ENCODE data around the gene NUDT19. TPM values are rescaled to one million over a fixed set of nuclear protein-coding genes. Genes with fewer than 3 reads are reported as not detected.
A peak's percentile ranks its signal among the peaks of the same experiment; 100 is the strongest.

Gene NUDT19
- total RNA-seq, 1 experiment from 2014 or later: 14.1 TPM

DNA sequence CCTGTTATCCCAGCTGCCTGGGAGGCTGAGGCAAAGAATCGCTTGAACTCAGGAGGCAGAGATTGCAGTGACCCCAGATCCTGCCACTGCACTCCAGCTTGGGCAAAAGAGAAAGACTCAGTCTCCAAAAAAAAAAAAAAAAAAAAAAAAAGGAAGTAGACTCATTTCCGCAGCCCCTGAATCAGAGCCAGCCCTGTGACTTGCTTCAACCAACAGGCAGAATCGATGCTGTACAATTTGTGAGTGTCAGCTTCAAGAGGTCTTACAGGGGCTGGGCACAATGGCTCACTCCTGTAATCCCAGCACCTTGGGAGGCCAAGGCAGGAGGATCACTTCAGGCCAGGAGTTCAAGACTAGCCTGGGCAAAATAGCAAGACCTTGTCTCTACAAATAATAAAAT is 29.4 kb upstream of the NUDT19 start:
- Histone ChIP-seq H3K36me3 (peaks cover 11% of the 10 kb centered on the region; the same call in 1 of the 2 replicates), H3K4me1 (replicated peaks) (no peaks in the 10 kb centered on the region), H3K27me3 (replicated peaks) (no peaks in the 10 kb centered on the region), H3K4me3 (no peak overlapping the region), H3K9me3 (replicated peaks) (no peaks in the 10 kb centered on the region), H3K27ac (no peak overlapping the region)
- DNase-seq (ENCODE audit: low read depth in 1 of 2, low spot score in 2 of 2): no peak

DNA sequence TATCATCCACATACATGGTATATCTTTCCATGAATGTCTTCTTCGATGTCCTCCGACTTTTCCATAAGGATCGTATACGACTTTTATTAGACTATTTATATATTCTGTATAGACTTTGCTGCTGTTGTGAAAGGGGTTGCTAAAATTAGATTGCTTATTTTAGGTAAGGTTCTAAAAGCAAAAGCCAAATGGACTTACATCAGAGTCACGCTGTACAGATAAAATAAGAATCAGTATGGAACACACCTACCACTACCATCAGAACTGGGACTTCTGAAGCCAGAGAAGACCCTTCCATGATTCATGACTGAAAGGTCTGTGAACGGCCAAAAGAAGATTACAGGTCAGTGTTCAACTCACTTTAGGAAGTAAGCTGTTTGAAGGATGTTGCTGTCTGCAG is 25.5 kb upstream of the NUDT19 start:
- H3K27me3 ChIP-seq (replicated peaks): no peaks in the 10 kb centered on the region
- DNase-seq (ENCODE audit: low read depth in 1 of 2, low spot score in 2 of 2): no peak
- no peak overlapping the region for H3K27ac ChIP-seq
- H3K36me3 ChIP-seq: peaks cover 14% of the 10 kb centered on the region; the same call in 1 of the 2 replicates
- no peak overlapping the region for H3K4me3 ChIP-seq
- no peaks in the 10 kb centered on the region for H3K9me3 ChIP-seq (replicated peaks)
- no peaks in the 10 kb centered on the region for H3K4me1 ChIP-seq (replicated peaks)

DNA sequence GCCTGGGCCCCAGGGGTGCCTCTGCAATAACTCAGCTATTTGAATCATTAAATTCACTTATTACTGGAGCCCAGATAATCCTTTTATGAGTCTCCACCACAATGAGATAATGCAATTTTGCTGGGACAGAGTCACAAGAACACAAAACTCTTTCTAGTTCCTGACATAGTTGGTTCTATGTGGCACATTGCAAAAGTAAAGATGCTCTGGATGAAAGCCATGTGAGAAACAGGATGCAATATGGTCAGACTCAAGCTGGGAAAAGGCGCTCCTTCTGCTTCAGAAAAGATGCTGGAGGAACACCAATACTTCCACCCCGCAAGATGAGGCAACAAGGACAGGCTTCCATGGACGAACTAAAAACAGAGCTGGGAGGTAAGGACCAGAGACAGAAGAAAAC is 22.3 kb upstream of the NUDT19 start:
- peaks cover 5% of the 10 kb centered on the region for H3K4me1 ChIP-seq (replicated peaks)
- no peak overlapping the region for H3K27ac ChIP-seq
- DNase-seq (ENCODE audit: low read depth in 1 of 2, low spot score in 2 of 2): no peak
- no peaks in the 10 kb centered on the region for H3K27me3 ChIP-seq (replicated peaks)
- H3K4me3 ChIP-seq: no peak overlapping the region
- peaks cover 14% of the 10 kb centered on the region for H3K36me3 ChIP-seq
- H3K9me3 ChIP-seq (replicated peaks): no peaks in the 10 kb centered on the region

DNA sequence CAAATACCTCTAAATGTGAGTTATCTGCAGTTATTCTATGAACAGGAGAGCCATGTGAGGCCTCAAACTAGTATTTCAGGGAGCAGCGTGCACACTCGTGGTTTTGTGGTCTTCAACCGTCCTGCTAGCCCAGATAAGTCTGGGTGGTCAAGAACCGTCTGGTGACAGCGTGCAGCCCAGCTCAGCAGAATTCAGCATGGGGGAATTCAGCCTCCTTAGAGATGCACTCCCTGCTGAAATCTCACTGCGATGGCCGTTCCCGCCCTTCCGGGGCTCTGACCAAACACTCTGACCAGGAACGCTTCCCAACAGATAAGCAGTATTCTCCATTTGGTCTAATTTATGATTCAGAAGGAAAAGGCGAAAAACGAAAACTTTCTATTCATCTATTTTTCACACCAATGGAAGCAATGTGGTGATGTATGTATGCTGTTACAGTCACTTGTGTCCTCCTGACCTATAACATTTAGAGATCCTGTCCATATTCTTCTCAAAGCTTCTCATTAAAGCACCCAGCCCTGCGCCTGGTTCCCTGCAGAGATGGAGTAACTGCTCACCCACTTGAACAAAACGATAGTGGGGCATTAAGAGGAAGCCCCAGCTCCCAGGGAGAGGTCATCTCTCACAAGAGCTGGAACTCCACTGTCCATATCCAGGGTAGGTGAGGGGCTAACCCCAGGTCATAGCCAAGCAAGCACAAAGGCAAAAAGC is 19.6 kb upstream of the NUDT19 start:
- Histone ChIP-seq H3K36me3 (peaks cover 13% of the 10 kb centered on the region), H3K27ac (no peak overlapping the region), H3K4me1 (replicated peaks) (peaks cover 17% of the 10 kb centered on the region), H3K4me3 (no peak overlapping the region), H3K9me3 (replicated peaks) (no peaks in the 10 kb centered on the region), H3K27me3 (replicated peaks) (peaks cover 14% of the 10 kb centered on the region)
- DNase-seq (ENCODE audit: low read depth in 1 of 2, low spot score in 2 of 2): no peak

DNA sequence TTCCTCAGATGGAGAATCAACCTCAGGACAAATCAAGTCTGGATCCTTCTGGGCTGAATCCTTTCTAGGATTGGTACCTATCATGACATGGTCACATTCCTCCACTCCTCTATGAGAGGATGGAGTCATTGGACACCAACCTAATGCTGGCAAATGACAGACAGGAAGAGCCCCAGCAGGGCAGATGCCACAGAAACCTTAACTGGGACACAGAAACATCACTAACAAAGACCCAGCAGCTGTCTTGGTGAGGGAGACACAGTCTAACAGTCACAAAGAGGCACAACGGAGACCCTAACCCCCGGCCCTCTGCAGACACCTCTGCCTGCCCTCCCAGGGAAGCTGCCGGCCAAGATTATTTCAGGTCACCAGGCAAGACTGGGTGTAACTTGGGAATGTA is 18.8 kb upstream of the NUDT19 start:
- Histone ChIP-seq H3K27ac (no peak overlapping the region), H3K36me3 (peaks cover 10% of the 10 kb centered on the region; the same call in 1 of the 2 replicates), H3K4me1 (replicated peaks) (peaks cover 17% of the 10 kb centered on the region), H3K27me3 (replicated peaks) (peaks cover 22% of the 10 kb centered on the region), H3K4me3 (no peak overlapping the region), H3K9me3 (replicated peaks) (no peaks in the 10 kb centered on the region)
- DNase-seq (ENCODE audit: low read depth in 1 of 2, low spot score in 2 of 2): no peak

DNA sequence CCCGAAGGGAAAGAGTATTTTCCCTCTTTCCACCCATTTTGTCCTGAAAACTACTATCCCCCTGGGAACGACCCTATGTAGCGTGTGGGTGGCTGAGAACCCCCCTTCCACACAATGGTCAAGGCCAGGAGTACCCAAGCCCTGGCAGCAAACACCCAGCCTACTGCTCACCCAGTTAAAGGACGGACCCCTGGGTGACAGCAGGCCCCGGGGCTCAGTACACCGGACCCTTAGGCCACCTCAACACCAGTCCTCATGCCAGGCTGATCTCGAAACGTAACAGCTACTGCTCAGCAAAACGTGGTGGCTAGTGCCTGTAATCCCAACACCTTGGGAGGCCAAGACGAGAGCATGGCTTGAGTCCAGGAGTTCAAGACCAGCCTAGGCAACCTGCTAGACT is 18.0 kb upstream of the NUDT19 start:
- peaks cover 8% of the 10 kb centered on the region; the same call in 1 of the 2 replicates for H3K36me3 ChIP-seq
- H3K27ac ChIP-seq: no peak overlapping the region
- H3K9me3 ChIP-seq (replicated peaks): no peaks in the 10 kb centered on the region
- H3K27me3 ChIP-seq (replicated peaks): peaks cover 23% of the 10 kb centered on the region
- peaks cover 17% of the 10 kb centered on the region for H3K4me1 ChIP-seq (replicated peaks)
- no peak overlapping the region for H3K4me3 ChIP-seq
- no peak for DNase-seq (ENCODE audit: low read depth in 1 of 2, low spot score in 2 of 2)

DNA sequence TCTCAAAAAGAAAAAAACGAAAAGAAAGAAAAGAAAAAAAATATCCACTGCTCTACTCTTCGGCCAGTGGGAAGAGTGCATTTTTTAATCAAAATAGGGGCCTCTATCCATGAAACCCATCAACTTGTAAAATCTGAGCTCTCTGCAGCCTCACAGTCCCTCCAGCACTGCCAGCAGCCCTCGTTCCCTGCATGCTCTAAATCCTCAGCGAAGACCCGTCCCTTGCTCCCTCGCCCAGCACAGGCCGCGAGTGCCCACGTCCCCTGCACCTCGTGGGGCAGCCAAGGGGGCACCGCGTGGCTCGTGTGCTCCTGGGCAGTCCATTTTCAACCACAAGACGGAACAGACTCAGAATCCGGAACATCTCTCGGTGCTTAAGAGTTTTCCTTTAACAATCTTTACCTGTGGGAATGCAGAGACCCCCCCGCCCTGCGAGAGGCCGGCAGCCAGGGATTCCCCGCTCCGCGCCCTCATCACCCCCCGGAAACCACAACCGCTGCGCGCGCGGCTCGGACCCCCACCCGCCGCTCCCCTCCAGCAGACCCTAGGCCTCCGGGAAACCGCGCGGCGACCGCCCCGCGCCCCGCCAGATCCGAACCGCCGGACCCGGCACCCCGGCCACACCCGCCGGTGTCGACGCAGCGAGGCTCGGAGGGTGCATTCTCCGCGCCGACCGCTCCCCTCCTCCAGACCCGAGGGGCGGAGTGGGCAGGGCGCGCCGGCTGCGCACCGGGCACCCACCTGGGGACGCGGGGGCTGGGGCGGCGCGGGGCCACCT is 17.3 kb upstream of the NUDT19 start:
- Histone ChIP-seq H3K27ac (no peak overlapping the region), H3K27me3 (replicated peaks) (peaks cover 23% of the 10 kb centered on the region), H3K4me3 (peak overlapping the region; percentile 91), H3K9me3 (replicated peaks) (no peaks in the 10 kb centered on the region), H3K36me3 (peaks cover 8% of the 10 kb centered on the region; the same call in 1 of the 2 replicates), H3K4me1 (replicated peaks) (peaks cover 17% of the 10 kb centered on the region)
- DNase-seq (ENCODE audit: low read depth in 1 of 2, low spot score in 2 of 2): peak in 1 of 2 experiments; percentile 16

DNA sequence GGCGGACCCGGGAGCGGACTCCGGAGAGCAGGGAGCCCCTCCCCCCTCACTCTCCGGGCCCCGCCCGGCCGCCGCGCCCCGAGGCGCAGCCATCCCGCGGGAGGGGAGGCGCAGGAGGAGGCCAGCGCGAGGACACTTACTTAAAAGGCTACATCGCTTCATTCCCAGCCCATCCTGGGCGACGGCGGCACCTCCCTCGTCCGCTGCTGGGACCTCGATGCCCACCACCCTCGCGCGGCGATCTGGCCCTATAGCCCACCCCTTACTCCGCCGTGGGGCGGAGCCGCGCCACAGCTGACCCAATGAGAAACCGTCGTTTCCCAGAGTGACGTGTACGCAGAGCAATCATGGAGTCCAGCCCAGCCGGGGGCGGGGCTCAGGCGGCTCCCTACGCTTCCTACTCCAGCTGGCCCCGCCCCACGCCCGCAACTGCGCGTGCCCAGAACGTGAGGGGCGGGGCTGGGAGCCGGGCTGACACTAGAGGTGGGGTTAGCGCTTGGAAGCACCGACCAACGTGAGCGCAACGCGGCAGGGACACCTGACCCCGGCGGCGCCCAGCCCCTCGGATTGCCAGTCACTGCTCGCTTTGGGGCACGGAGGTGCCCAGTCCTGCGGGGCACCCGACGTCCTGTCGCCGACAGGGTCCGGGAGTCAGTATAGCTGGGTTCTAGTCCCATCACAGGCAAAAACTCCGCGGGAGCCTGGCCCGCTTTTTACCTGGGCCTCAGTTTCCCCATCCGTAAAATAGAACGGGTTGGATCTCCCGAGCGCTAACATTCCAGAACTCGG is 16.5 kb upstream of the NUDT19 start, which contains the start of gene ANKRD27:
ANKRD27 (minus strand) TSS at position 250 of the 789 bp plus-strand sequence. CDS start 16,165 bp downstream, outside the sequence.
- H3K27ac ChIP-seq: no peak within 1 kb of the TSS
- H3K4me3 ChIP-seq: peak within 1 kb of the TSS; percentile 91
- no peaks in the 10 kb centered on the region for H3K9me3 ChIP-seq (replicated peaks)
- H3K27me3 ChIP-seq (replicated peaks): peaks cover 26% of the 10 kb centered on the region
- DNase-seq (ENCODE audit: low read depth in 1 of 2, low spot score in 2 of 2): peak; percentile 98
- H3K4me1 ChIP-seq (replicated peaks): peaks cover 17% of the 10 kb centered on the region
- peaks cover 7% of the 10 kb centered on the region; the same call in 1 of the 2 replicates for H3K36me3 ChIP-seq

DNA sequence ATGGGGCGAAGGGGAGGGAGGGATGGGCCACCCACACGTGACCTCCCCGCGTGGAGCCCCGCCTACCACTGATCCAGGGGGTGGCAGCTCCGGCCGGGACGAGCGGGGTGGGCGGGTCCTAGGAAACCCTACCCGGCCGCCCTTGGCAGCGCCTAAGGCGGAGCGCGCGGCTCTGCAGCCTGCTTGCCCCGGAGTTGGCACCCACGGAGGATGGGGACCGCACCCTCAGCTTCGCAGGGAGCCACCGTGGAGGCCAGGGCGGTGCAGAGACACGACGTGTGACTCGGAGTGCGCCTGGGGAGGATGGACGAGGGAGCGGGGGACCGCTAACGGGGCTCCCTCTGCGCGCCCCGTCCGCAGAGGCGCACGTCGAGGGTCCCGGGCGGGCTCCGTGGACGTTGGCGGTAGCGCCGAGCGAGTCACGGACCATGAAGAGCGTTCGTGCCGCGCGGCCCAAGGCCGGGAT is 15.9 kb upstream of the NUDT19 start, which contains the start of gene RGS9BP:
RGS9BP (plus strand) TSS at position 129 of the 466 bp plus-strand sequence. CDS start 416 bp downstream, outside the sequence.
- Histone ChIP-seq H3K27ac (no peak within 1 kb of the TSS), H3K9me3 (replicated peaks) (no peaks in the 10 kb centered on the region)
- peak in 1 of 2 experiments; percentile 85 for DNase-seq (ENCODE audit: low read depth in 1 of 2, low spot score in 2 of 2)

DNA sequence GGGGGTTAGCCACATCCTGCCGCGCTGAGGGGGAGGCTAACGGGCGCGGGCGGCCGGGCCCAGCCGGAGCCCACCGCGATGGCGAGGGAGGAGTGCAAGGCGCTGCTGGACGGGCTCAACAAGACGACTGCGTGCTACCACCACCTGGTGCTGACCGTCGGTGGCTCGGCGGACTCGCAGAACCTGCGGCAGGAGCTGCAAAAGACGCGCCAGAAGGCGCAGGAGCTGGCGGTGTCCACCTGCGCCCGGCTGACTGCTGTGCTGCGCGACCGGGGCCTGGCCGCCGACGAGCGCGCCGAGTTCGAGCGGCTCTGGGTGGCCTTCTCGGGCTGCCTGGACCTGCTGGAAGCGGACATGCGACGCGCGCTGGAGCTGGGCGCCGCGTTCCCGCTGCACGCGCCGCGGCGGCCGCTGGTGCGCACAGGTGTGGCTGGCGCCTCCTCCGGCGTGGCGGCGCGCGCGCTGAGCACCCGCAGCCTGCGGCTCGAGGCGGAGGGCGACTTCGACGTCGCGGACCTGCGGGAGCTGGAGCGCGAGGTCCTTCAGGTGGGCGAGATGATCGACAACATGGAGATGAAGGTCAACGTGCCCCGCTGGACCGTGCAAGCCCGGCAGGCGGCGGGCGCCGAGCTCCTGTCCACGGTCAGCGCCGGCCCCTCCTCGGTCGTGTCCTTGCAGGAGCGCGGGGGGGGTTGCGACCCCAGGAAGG is 15.3 kb upstream of the NUDT19 start:
- H3K4me1 ChIP-seq (replicated peaks): peaks cover 17% of the 10 kb centered on the region
- no peak for DNase-seq (ENCODE audit: low read depth in 1 of 2, low spot score in 2 of 2)
- peaks cover 26% of the 10 kb centered on the region for H3K27me3 ChIP-seq (replicated peaks)

More for the DNA sequence above, 15.9 kb upstream of the NUDT19 start, which contains the start of gene RGS9BP:
- peaks cover 17% of the 10 kb centered on the region for H3K4me1 ChIP-seq (replicated peaks)
- peak within 1 kb of the TSS; percentile 91 for H3K4me3 ChIP-seq
- peaks cover 26% of the 10 kb centered on the region for H3K27me3 ChIP-seq (replicated peaks)
- H3K36me3 ChIP-seq: peaks cover 6% of the 10 kb centered on the region; the same call in 1 of the 2 replicates

DNA sequence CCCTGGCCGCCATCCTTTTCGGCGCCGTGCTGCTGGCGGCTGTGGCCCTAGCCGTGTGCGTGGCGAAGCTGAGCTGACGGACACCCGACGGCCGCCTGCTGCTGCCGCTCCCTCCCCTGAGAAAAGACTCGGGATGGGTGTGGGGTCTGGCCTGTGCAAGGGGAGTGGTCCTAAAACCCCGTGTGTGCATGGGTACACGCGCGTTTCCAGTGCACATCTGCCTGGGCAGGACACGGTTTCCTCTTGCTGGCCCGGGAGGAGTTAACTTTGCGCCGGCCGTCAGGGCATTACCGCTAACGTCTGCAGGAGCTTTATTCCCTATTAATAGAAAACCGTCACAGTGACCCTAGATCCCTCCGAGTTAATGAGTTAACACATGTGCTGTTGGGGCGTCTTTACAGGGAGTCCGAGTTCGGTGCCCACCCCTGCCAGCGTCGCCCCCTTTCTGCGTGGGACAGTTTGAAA is 14.7 kb upstream of the NUDT19 start:
- Histone ChIP-seq H3K4me3 (no peak overlapping the region), H3K36me3 (peaks cover 6% of the 10 kb centered on the region; the same call in 1 of the 2 replicates), H3K4me1 (replicated peaks) (peaks cover 17% of the 10 kb centered on the region), H3K27ac (no peak overlapping the region), H3K27me3 (replicated peaks) (peaks cover 26% of the 10 kb centered on the region), H3K9me3 (replicated peaks) (no peaks in the 10 kb centered on the region)
- DNase-seq (ENCODE audit: low read depth in 1 of 2, low spot score in 2 of 2): no peak

More for the DNA sequence above, 15.3 kb upstream of the NUDT19 start:
- peak overlapping the region; percentile 91 for H3K4me3 ChIP-seq
- no peaks in the 10 kb centered on the region for H3K9me3 ChIP-seq (replicated peaks)
- H3K27ac ChIP-seq: no peak overlapping the region
- peaks cover 6% of the 10 kb centered on the region; the same call in 1 of the 2 replicates for H3K36me3 ChIP-seq

DNA sequence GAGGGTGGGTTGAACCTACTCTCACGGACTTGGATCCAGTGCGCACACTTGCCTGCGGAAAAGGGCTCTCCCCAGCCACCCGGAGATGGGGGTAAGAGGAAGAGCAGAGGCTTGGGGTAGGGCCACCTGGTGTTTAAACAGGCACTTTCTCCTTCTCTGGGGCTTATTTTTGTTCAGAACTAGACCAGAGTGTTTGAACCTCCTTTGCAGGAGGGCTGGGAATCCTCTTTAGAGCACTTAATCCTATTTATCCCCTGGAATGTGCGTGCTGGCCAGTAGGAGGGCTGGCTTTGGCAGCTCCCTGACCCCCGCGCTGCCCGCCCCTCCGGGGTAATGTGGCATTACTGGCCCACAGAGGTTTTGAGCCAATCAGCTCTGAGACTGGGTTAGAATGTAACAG is 14.0 kb upstream of the NUDT19 start:
- no peaks in the 10 kb centered on the region for H3K9me3 ChIP-seq (replicated peaks)
- peaks cover 6% of the 10 kb centered on the region; the same call in 1 of the 2 replicates for H3K36me3 ChIP-seq
- peaks cover 33% of the 10 kb centered on the region for H3K27me3 ChIP-seq (replicated peaks)
- no peak overlapping the region for H3K4me3 ChIP-seq
- H3K4me1 ChIP-seq (replicated peaks): peaks cover 17% of the 10 kb centered on the region
- H3K27ac ChIP-seq: no peak overlapping the region
- no peak for DNase-seq (ENCODE audit: low read depth in 1 of 2, low spot score in 2 of 2)

All from SJSA1 (cell line).